ENCODE measurements around the gene DHX8. TPM values are rescaled to one million over a fixed set of nuclear protein-coding genes. Genes with fewer than 3 reads are reported as not detected.

The DHX8 gene
- total RNA-seq, 1 donor from 2014 or later, result 54.1 TPM

DNA sequence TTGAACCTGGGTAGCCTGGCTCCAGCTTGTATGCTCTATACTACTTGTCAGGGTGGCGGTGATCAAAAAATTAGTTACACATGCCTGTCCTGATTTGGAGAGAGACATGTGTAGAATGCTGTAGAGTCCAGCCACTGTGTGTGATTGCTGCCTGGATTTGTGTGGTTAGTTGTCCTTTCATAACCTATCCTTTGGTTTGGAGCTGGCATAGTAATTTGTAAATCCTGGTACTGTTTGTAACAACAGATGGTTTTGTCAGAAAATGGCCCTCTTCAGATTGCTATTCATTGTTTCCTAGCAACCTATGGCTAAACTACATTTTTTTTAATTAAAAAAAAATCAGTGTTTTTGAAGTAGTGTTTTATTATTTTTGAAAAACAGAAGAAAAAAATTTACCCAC lies 31.9 kb downstream of the DHX8 start:
- H3K4me1 Mint-ChIP-seq (ENCODE audit: unreplicated experiment), result peaks cover 7% of the 10 kb centered on the region
- H3K36me3 Mint-ChIP-seq (ENCODE audit: low read depth, unreplicated experiment), result peaks cover 32% of the 10 kb centered on the region
- H3K27me3 Mint-ChIP-seq (ENCODE audit: unreplicated experiment), result peaks cover 2% of the 10 kb centered on the region
- no peak overlapping the region for H3K4me3 Mint-ChIP-seq (ENCODE audit: unreplicated experiment)
- TF ChIP-seq, protein P1, sequence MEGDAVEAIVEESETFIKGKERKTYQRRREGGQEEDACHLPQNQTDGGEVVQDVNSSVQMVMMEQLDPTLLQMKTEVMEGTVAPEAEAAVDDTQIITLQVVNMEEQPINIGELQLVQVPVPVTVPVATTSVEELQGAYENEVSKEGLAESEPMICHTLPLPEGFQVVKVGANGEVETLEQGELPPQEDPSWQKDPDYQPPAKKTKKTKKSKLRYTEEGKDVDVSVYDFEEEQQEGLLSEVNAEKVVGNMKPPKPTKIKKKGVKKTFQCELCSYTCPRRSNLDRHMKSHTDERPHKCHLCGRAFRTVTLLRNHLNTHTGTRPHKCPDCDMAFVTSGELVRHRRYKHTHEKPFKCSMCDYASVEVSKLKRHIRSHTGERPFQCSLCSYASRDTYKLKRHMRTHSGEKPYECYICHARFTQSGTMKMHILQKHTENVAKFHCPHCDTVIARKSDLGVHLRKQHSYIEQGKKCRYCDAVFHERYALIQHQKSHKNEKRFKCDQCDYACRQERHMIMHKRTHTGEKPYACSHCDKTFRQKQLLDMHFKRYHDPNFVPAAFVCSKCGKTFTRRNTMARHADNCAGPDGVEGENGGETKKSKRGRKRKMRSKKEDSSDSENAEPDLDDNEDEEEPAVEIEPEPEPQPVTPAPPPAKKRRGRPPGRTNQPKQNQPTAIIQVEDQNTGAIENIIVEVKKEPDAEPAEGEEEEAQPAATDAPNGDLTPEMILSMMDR (IDR thresholded peaks at IDR 0.05; ENCODE audit: unreplicated experiment), result no peak
- H3K9me3 Mint-ChIP-seq (ENCODE audit: unreplicated experiment), result no peaks in the 10 kb centered on the region
- no peak for DNase-seq (ENCODE audit: low spot score)
- no peak overlapping the region for H3K27ac Mint-ChIP-seq (ENCODE audit: unreplicated experiment)

DNA sequence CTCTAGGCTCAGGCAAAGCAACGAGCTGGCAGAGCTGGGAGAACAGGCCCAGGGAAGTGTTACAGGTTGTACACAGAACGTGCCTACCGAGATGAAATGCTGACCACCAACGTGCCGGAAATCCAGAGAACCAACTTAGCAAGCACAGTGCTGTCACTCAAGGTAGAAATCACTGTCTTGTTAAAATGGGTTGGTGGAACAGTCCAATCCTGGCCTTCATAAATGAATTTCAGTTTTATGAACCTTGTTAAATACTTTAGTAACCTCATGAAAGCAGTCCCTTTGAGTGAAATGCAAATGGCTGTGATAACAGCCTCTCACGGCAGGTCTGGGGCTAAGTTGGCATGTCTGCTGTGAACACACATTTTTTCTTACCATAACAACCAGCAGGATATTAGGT lies 33.4 kb downstream of the DHX8 start:
- Mint-ChIP-seq H3K4me3 (ENCODE audit: unreplicated experiment) (no peak overlapping the region), H3K9me3 (ENCODE audit: unreplicated experiment) (no peaks in the 10 kb centered on the region), H3K27me3 (ENCODE audit: unreplicated experiment) (peaks cover 2% of the 10 kb centered on the region), H3K27ac (ENCODE audit: unreplicated experiment) (no peak overlapping the region), H3K36me3 (ENCODE audit: low read depth, unreplicated experiment) (peaks cover 37% of the 10 kb centered on the region), H3K4me1 (ENCODE audit: unreplicated experiment) (peaks cover 8% of the 10 kb centered on the region)
- TF ChIP-seq, protein P1 (IDR thresholded peaks at IDR 0.05; ENCODE audit: unreplicated experiment), result no peak
- no peak for DNase-seq (ENCODE audit: low spot score)

DNA sequence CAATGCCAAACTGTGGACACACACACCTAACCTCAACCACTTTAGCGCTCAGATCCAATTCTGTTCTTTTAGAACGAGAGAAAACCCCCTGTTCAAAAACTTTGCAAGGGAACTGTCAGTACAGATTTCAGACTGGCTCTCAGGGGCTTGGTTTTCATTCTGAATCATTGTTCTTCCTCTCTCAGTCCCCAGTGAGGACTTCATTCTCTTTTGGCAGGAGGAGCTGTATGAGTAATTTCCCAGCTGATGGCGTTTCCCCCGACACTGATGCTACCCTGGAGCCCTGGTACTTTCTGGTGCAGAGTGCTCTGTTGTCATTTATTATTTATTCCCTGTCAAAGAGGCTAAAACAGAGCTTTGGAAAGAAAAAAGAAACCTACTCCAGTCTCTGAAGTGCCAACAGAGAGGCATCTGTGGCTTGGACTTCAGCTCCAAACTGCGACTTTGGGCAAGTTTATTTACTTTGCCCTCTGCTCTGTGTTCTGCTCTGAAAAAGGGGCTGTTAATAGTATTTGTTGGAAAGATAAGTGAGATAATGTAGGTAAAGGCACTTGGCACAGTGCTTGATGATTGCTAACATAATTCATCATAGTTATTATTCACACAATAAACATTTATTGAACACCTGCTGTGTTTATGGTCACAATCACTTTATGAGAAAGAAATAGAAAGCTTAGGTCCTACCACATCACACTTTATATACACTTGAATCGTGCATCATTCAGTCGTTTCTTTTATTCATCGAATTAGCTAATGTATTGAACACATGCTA lies 34.0 kb downstream of the DHX8 start:
- DNase-seq (ENCODE audit: low spot score), result no peak
- no peak overlapping the region for H3K27ac Mint-ChIP-seq (ENCODE audit: unreplicated experiment)

DNA sequence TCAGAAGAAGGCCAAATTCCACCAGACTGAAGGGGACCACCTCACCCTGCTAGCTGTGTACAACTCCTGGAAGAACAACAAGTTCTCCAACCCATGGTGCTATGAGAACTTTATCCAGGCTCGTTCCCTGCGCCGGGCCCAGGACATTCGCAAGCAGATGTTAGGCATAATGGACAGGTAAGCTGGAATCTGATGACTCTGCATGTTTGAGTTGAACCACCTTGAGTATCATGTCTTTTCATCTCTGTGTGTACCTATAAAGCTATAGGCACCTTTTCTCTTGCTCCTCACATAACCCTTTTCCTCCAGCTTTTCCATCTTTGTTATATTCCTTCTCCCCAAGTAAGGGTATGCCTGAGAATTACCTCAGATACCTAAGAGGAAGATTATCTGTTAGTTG lies 37.6 kb downstream of the DHX8 start:
- Mint-ChIP-seq H3K27ac (ENCODE audit: unreplicated experiment) (no peak overlapping the region), H3K27me3 (ENCODE audit: unreplicated experiment) (no peaks in the 10 kb centered on the region), H3K36me3 (ENCODE audit: low read depth, unreplicated experiment) (peaks cover 26% of the 10 kb centered on the region), H3K9me3 (ENCODE audit: unreplicated experiment) (no peaks in the 10 kb centered on the region), H3K4me1 (ENCODE audit: unreplicated experiment) (peaks cover 22% of the 10 kb centered on the region), H3K4me3 (ENCODE audit: unreplicated experiment) (no peak overlapping the region)
- no peak for DNase-seq (ENCODE audit: low spot score)
- TF ChIP-seq, protein P1 (IDR thresholded peaks at IDR 0.05; ENCODE audit: unreplicated experiment), result no peak

More for the DNA sequence above, 34.0 kb downstream of the DHX8 start:
- peaks cover 8% of the 10 kb centered on the region for H3K4me1 Mint-ChIP-seq (ENCODE audit: unreplicated experiment)
- H3K4me3 Mint-ChIP-seq (ENCODE audit: unreplicated experiment), result no peak overlapping the region
- H3K9me3 Mint-ChIP-seq (ENCODE audit: unreplicated experiment), result no peaks in the 10 kb centered on the region
- TF ChIP-seq, protein P1 (IDR thresholded peaks at IDR 0.05; ENCODE audit: unreplicated experiment), result no peak
- H3K36me3 Mint-ChIP-seq (ENCODE audit: low read depth, unreplicated experiment), result peaks cover 32% of the 10 kb centered on the region
- H3K27me3 Mint-ChIP-seq (ENCODE audit: unreplicated experiment), result no peaks in the 10 kb centered on the region

DNA sequence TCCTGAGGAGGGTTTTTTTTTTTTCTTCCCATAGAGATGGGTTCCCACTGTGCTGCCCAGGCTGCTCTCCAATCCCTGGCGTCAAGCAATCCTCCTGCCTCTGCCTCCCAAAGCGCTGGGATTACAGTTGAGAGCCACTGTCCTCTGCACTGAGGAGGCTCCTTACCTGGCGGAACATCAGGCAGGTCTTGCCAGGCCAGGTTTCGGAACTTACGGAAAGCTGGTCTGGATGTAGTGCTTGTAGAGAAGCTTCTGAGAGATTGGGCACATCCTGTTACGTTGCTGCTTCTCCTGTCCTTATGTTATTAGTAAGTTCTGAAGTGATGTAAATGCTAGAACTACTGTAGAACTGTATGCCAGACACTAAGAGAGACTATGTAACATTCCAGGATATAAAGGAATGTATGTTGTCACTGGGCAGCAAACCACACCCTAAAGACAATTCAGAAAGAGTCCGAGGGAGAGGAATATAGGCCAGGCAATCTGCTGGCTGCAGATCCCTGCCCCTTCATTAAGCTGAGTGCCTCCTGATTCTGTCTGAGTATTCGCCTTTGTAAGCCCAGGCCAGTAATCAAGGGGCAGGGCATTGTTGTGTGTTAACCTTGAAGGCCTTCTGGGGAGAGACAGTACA lies 41.3 kb downstream of the DHX8 start:
- H3K27me3 Mint-ChIP-seq (ENCODE audit: unreplicated experiment), result peaks cover 4% of the 10 kb centered on the region
- TF ChIP-seq, protein P1 (IDR thresholded peaks at IDR 0.05; ENCODE audit: unreplicated experiment), result no peak
- H3K27ac Mint-ChIP-seq (ENCODE audit: unreplicated experiment), result peak overlapping the region; percentile 30
- peaks cover 42% of the 10 kb centered on the region for H3K4me1 Mint-ChIP-seq (ENCODE audit: unreplicated experiment)
- DNase-seq (ENCODE audit: low spot score), result no peak
- H3K36me3 Mint-ChIP-seq (ENCODE audit: low read depth, unreplicated experiment), result peaks cover 24% of the 10 kb centered on the region
- H3K4me3 Mint-ChIP-seq (ENCODE audit: unreplicated experiment), result no peak overlapping the region
- no peaks in the 10 kb centered on the region for H3K9me3 Mint-ChIP-seq (ENCODE audit: unreplicated experiment)

Data from endothelial cell (in vitro differentiated cells).